GM21717 (cell line): ENCODE data around the gene ZNF563.
A peak's percentile ranks its signal among the peaks of the same experiment; 100 is the strongest.

Experiments
- ATAC-seq: cut with Tn5 transposase; IDR thresholded peaks from one replicate; pipeline ENCODE4 v1.9.1; 2021; ENCODE audit warnings: mild to moderate bottlenecking, moderate library complexity; ENCODE audit not compliant: unreplicated experiment

The ZNF563 gene

DNA sequence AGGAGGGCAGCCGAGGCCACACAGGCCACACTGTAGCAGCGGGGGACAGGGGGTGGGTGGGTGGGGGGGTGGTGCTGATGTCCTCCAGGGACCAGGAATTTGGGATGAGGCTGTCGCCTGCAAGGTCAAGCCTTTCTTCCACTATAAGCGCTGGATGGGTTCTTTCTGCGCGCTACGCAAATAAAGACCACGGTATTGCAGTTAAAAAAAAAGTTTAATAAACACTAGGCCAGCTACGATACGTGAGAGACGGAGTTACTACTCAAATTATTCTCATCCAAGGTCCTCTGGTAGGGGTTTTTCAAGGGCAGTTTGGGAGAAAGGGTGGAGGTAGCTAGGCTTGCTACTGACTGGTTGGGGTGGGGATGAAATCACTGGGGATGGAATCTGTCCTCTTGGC is 38.2 kb downstream of the ZNF563 start:
- peak; percentile 14 for ATAC-seq

GRCh38 chr19:12294249-12295158 is 38.9 kb downstream of the ZNF563 start, which contains the start of gene ZNF44:
ZNF44 (minus strand) TSS chr19:12294883; CDS start chr19:12294694, 189 bp downstream.
- ATAC-seq = peak; percentile 85

DNA sequence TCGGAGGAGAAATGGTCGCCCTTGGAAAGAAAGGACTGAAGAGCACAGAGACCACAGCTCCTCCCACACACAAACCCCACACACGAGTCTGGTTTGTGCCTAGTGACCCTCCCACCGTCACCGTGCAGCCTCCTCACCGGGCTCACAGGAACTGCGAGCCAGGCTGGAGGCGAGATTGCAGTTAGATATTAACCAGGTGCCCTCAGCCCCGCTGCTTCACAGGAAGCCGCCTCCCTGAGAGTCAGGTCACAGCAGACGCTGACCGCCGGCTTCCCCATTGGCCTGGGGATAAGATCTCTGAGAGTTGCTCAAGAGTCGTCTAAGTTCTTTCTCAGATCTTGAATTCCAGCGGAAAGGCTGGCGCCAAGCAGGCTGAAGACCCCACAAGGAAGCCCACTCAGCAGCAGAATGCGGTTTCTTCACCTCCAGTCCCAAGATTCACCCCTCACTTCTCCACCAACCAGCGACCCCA is 39.6 kb downstream of the ZNF563 start:
- no peak for ATAC-seq

- ATAC-seq = no peak
Observed at GRCh38 chr19:12289790-12290065, 43.7 kb downstream of the ZNF563 start.

- ATAC-seq = no peak
Observed at GRCh38 chr19:12287958-12288500, 45.4 kb downstream of the ZNF563 start.

DNA sequence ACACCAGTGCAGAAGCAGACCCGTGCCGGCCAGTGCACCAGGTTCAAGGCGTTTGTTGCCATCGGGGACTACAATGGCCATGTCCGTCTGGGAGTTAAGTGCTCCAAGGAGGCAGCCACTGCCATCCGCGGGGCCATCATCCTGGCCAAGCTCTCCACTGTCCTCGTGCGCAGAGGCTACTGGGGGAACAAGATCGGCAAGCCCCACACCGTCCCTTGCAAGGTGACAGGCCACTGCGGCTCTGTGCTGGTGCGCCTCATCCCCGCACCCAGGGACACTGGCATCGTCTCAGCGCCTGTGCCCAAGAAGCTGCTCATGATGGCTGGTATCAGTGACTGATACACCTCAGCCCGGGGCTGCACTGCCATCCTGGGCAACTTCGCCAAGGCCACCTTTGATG is 48.8 kb downstream of the ZNF563 start:
- no peak for ATAC-seq

DNA sequence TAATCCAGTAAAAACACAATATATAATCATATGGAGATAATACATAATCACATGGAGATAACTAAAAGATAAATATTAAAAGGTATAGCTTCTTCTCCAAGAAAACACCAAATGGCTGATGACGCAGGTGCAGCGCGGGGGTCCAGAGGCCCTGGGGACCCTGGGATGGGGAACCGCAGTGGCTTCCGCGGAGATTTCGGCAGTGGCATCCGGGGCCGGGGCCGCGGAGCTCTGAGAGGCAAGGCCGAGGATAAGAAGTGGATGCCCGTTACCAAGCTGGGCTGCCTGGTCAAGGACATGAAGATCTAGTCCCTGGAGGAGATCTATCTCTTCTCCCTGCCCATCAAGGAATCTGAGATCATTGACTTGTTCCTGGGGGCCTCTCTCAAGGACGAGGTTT is 49.2 kb downstream of the ZNF563 start:
- no peak for ATAC-seq

DNA sequence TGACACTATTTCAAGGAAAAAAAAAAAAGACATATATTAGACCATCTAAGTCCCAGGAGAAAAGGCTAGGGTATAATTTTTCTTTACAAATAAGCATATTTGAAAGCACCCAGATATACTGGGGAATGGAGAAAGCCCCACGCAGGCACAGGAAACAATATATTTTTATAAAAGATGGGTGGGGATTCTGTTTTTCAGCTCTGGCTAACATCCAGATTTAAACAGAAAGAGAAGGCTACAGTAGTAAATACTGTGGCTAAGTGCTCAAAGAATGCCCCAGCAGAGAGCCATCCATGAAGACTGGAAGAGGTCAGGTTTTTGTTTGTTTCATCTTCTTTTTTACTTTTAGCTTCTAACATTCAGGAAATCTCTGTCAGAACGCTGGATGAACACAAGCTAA is 54.7 kb downstream of the ZNF563 start:
- ATAC-seq = no peak

DNA sequence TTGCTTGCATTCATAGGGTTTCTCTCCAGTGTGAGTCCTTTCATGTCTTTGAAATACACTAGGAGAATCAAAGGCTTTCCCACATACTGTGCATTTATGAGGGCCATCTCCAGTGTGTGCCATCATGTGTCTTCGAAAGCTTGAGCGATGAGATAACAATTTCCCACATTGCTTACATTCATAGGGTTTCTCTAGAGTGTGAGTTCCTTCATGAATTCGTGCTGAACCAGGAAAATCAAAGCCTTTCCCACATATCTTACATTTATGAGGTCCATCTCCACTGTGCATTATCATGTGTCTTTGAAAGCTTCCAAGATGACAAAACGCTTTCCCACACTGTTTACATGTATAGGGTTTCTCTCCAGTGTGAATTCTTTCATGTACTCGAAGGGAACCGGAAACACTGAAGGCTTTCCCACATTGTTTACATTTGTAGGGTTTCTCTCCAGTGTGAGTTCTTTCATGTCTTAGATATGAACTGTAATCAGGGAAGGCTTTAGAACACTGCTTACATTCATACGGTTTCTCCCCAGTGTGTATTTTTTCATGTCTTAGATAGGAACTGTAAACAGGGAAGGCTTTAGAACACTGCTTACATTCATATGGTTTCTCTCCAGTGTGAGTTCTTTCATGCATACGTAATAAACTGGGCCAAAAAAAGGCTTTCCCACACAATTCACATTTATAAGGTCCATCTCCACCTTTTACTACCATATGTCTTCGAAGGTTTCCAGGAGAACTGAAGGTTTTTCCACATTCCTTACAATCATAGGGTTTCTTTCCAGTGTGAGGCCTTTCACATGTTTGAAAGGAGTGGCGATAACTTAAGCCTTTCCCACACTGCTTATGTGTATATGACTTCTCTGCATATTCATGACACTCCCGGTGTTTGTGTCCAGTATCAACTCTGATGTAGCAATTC is 60.2 kb downstream of the ZNF563 start:
- no peak for ATAC-seq

- no peak for ATAC-seq
Observed at GRCh38 chr19:12272386-12272785, 61.0 kb downstream of the ZNF563 start.

DNA sequence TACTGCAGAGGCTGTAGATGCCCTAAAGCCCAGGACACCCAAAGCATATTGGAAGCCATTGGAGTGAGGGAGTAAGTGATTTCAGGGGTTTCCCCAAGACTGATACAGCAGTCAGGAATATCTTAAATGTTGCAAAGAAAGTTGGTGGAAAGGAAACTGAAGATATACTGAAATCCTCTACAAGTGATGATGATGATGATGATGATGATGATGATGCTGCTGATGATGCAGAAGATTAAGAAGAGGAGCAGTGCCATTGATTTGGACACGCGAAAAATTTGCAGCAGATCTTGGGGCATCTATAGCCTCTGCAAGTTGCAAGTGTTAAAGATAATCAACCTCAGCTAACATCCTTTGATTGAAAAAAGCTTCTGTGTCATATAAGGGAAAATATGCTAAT is 62.6 kb downstream of the ZNF563 start:
- ATAC-seq = no peak
